ENCODE results near the gene TARBP2.

DNA sequence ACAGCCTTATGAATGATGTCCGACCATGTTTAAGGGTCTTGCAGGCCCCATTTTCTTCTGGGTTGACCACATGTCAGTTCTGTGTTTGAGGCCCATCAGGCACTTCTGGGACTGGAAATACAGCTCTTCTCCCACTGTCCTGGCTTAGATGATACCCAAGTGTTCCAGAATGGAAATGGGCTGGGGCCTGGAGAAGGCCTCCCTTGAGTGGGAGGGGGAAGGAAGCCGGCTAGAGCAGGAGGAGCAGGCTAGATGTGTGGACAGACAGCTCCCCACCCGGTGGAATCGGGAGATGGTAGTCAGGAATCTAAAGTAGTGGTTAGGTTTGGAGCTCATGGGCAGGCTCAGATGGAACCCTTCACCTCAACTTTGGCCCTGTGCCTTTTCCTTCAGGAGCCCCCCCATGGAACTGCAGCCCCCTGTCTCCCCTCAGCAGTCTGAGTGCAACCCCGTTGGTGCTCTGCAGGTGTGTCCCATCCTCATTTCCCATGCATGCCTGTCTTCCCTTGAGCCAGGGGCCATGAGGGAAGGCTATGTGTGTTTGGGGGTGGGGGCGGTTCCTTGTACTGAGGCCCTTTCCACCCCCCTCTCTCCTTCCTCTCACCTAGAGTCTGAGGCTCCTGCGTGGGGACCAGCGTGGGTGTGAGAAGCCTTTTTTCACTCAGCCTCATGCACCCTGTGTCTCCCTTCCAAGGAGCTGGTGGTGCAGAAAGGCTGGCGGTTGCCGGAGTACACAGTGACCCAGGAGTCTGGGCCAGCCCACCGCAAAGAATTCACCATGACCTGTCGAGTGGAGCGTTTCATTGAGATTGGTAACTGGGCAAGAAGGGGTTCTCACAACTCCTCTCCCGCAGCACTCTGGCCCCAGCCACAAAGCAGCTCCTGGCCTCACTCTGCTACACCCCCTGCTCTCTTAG is 3.2 kb downstream of the TARBP2 start:
- TF ChIP-seq RXRA (IDR thresholded peaks at IDR 0.05): no peak
- TF ChIP-seq, protein P1, sequence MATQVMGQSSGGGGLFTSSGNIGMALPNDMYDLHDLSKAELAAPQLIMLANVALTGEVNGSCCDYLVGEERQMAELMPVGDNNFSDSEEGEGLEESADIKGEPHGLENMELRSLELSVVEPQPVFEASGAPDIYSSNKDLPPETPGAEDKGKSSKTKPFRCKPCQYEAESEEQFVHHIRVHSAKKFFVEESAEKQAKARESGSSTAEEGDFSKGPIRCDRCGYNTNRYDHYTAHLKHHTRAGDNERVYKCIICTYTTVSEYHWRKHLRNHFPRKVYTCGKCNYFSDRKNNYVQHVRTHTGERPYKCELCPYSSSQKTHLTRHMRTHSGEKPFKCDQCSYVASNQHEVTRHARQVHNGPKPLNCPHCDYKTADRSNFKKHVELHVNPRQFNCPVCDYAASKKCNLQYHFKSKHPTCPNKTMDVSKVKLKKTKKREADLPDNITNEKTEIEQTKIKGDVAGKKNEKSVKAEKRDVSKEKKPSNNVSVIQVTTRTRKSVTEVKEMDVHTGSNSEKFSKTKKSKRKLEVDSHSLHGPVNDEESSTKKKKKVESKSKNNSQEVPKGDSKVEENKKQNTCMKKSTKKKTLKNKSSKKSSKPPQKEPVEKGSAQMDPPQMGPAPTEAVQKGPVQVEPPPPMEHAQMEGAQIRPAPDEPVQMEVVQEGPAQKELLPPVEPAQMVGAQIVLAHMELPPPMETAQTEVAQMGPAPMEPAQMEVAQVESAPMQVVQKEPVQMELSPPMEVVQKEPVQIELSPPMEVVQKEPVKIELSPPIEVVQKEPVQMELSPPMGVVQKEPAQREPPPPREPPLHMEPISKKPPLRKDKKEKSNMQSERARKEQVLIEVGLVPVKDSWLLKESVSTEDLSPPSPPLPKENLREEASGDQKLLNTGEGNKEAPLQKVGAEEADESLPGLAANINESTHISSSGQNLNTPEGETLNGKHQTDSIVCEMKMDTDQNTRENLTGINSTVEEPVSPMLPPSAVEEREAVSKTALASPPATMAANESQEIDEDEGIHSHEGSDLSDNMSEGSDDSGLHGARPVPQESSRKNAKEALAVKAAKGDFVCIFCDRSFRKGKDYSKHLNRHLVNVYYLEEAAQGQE (IDR thresholded peaks at IDR 0.05): no peak
- TF ChIP-seq TAF1 (conservative IDR thresholded peaks at IDR 0.05): no peak

All from liver (tissue), 2 donors.